NK-92 treated with Interleukin-12 subunit alpha and Interleukin-12 subunit beta, amount 100 ng/mL, for 24 hours (cell line): ENCODE measurements around the gene TTC34.
"Not testable (repeated sequence)": the region's sequence is repeated elsewhere in the genome, so short reads cannot be mapped to it uniquely, and the experiment has no call there.

Source experiments
- DNase-seq: peaks from one replicate; lab custom pipeline; 2025; lab: John Stamatoyannopoulos, UW

The TTC34 gene

DNA sequence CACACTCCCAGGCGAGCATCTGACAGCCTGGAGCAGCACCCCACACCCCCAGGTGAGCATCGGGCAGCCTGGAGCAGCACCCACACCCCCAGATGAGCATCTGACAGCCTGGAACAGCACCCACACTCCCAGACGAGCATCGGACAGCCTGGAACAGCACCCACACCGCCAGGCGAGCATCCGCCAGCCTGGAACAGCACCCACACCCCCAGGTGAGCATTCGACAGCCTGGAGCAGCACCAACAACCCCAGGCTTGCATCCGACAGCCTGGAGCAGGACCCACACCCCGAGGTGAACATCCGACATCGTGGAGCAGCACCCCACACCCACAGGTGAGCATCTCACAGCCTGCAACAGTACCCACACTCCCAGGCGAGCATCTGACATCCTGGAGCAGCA lies 42.1 kb downstream of the TTC34 start:
- not testable (repeated sequence) for DNase-seq

- DNase-seq, result not testable (repeated sequence)
Observed at GRCh38 chr1:2757519-2757918, 44.0 kb downstream of the TTC34 start.

DNA sequence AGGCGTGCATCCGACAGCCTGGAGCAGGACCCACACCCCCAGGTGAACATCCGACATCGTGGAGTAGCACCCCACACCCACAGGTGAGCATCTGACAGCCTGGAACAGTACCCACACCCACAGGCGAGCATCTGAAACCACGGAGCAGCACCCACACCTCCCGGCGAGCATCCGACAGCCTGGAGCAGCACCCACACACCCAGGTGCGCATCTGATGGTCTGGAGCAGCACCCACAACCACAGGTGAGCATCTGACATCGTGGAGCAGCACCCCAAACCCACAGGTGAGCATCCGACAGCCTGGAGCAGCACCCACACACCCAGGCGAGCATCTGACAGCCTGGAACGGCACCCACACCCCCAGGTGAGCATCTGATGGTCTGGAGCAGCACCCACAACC lies 46.1 kb downstream of the TTC34 start:
- not testable (repeated sequence) for DNase-seq

DNA sequence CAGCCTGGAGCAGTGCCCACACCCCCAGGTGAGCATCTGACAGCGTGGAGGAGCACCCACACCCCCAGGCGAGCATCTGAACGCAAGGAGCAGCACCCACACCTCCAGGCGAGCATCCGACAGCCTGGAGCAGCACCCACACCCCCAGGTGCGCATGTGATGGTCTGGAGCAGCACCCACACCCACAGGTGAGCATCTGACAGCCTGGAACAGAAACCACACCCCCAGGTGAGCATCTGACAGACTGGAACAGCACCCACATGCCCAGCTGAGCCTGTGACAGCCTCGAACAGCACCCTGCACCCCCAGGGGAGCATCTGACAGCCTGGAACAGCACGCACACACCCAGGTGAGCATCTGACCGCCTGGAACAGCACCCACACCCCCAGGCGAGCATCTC lies 46.9 kb downstream of the TTC34 start:
- DNase-seq, result not testable (repeated sequence)

DNA sequence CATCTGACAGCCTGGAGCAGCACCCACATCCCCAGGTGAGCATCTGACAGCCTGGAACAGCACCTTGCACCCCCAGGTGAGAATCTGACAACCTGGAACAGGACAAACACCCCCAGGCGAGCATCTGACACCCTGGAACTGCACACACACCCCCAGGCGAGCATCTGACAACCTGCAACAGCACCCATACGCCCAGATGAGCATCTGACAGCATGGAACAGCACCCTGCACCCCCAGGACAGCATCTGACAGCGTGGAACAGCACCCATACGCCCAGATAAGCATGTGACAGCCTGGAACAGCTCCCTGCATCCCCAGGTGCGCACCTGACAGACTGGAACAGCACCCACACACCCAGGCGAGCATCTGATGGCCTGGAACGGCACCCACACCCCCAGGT lies 49.0 kb downstream of the TTC34 start:
- not testable (repeated sequence) for DNase-seq

GRCh38 chr1:2751866-2752265 lies 49.6 kb downstream of the TTC34 start:
- not testable (repeated sequence) for DNase-seq

GRCh38 chr1:2750766-2751730 lies 50.4 kb downstream of the TTC34 start:
- DNase-seq, result not testable (repeated sequence)

GRCh38 chr1:2750041-2750680 lies 51.3 kb downstream of the TTC34 start:
- DNase-seq, result not testable (repeated sequence)

GRCh38 chr1:2748626-2749025 lies 52.9 kb downstream of the TTC34 start:
- DNase-seq, result not testable (repeated sequence)

DNA sequence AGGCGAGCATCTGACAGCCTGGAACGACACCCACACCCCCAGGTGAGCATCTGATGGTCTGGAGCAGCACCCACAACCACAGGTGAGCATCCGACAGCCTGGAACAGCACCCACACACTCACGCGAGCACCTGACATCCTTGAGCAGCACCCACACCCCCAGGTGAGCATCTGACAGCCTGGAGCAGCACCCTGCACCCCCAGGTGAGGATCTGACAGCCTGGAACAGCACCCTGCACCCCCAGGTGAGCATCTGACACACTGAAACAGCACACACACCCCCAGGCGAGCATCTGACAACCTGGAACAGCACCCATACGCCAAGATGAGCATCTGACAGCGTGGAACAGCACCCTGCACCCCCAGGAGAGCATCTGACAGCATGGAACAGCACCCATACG lies 106.7 kb downstream of the TTC34 start:
- not testable (repeated sequence) for DNase-seq

DNA sequence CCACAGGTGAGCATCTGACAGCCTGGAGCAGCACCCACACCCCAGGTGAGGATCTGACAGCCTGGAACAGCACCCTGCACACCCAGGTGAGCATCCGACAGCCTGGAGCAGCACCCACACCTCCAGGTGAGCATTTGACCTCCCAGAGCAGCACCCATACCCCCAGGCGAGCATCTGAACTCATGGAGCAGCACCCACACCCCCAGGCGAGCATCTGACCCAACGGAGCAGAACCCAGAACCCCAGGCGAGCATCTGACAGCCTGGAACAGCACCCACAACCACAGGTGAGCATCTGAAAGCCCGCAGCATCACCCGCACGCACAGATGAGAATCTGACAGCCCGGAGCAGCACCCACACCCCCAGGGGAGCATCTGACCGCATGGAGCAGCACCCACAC lies 111.3 kb downstream of the TTC34 start:
- not testable (repeated sequence) for DNase-seq

- not testable (repeated sequence) for DNase-seq
Observed at GRCh38 chr1:2688336-2688665, 113.2 kb downstream of the TTC34 start.

- DNase-seq, result not testable (repeated sequence)
Observed at GRCh38 chr1:2687638-2688335, 113.7 kb downstream of the TTC34 start.

- not testable (repeated sequence) for DNase-seq
Observed at GRCh38 chr1:2687174-2687591, 114.3 kb downstream of the TTC34 start.

- not testable (repeated sequence) for DNase-seq
Observed at GRCh38 chr1:2686091-2686863, 115.2 kb downstream of the TTC34 start.

DNA sequence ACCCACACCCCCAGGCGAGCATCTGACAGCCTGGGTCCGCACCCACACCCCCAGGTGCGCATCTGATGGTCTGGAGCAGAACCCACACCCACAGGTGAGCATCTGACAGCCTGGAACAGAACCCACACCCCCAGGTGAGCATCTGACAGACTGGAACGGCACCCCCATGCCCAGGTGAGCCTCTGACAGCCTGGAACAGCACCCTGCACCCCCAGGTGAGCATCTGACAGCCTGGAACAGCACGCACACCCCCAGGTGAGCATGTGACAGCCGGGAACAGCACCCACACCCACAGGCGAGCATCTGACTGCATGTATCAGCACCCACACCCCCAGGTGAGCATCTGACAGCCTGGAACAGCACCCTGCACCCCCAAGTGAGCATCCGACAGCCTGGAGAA lies 115.8 kb downstream of the TTC34 start:
- not testable (repeated sequence) for DNase-seq

- DNase-seq, result not testable (repeated sequence)
Observed at GRCh38 chr1:2684878-2685277, 116.6 kb downstream of the TTC34 start.

DNA sequence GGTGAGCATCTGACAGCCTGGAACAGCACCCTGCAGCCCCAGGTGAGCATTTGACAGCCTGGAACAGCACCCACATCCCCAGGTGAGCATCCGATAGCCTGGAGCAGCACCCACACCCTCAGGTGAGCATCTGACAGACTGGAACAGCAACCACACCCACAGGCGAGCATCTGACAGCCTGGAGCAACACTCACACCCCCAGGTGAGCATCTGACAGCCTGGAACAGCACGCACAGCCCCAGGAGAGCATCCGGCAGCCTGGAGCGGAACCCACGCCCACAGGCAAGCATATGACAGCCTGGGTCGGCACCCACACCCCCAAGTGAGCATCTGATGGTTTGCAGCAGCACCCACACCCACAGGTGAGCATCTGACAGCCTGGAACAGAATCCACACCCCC lies 117.5 kb downstream of the TTC34 start:
- DNase-seq, result not testable (repeated sequence)

DNA sequence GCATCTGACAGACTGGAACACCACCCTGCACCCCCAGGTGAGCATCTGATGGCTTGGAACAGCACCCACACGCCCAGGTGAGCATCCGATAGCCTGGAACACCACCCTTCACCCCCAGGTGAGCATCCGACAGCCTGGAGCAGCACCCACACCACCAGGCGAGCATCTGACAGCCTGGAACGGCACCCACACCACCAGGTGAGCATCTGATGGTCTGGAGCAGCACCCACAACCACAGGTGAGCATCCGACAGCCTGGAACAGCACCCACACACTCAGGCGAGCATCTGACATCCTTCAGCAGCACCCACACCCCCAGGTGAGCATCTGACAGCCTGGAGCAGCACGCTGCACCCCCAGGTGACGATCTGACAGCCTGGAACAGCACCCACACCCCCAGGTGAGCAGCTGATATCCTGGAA lies 118.2 kb downstream of the TTC34 start:
- not testable (repeated sequence) for DNase-seq

DNA sequence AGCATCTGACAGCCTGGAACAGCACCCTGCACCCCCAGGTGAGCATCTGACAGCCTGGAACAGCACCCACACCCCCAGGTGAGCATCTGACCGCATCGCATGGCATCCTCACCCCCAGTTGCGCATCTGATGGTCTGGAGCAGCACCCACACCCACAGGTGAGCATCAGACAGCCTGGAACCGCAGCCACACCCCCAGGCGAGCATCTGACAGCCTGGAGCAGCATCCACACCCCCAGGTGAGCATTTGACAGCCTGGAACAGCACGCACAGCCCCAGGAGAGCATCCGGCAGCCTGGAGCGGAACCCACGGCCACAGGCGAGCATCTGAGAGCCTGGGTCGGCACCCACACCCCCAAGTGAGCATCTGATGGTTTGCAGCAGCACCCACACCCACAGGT lies 118.6 kb downstream of the TTC34 start:
- DNase-seq, result not testable (repeated sequence)

GRCh38 chr1:2676726-2677125 lies 124.8 kb downstream of the TTC34 start:
- not testable (repeated sequence) for DNase-seq

DNA sequence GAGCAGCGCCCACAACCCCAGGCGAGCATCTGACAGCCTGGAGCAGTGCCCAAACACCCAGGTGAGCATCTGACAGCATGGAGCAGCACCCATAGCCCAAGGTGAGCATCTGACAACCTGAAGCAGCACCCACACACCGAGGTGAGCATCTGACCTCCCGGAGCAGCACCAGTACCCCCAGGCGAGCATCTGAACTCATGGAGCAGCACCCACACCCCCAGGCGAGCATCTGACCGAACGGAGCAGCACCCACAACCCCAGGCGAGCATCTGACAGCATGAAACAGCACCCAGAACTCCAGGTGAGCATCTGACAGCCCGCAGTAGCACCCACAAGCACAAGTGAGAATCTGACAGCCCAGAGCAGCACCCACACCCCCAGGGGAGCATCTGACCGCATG lies 129.8 kb downstream of the TTC34 start:
- DNase-seq, result not testable (repeated sequence)
